ENCODE data around the gene GOLGA1.
"Not testable (repeated sequence)": the region's sequence is repeated elsewhere in the genome, so short reads cannot be mapped to it uniquely, and the experiment has no call there.

The GOLGA1 gene

GRCh38 chr9:124939944-124940343 lies 939 bp downstream of the GOLGA1 start:
- DNase-seq: no peak

- DNase-seq: no peak
Observed at GRCh38 chr9:124934290-124934689, 6.6 kb downstream of the GOLGA1 start.

DNA sequence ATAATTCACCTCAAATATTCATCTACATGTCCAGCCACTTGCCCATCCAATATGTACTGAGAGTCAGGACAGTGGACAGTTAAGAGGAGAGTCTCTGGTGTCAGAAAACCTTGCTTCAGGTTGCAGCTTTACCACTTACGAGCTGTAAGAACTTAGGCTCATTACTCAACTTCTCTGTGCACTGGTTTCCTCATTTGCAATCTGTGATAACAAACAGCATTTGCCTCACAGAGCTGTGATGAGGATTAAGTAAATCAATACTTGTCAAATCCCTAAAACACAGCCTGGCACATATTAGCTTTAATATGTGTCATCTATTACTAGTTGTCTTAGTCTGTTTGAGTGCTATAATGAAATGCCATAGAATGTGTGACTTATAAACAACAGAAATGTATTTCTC lies 8.6 kb downstream of the GOLGA1 start:
- no peak for DNase-seq

DNA sequence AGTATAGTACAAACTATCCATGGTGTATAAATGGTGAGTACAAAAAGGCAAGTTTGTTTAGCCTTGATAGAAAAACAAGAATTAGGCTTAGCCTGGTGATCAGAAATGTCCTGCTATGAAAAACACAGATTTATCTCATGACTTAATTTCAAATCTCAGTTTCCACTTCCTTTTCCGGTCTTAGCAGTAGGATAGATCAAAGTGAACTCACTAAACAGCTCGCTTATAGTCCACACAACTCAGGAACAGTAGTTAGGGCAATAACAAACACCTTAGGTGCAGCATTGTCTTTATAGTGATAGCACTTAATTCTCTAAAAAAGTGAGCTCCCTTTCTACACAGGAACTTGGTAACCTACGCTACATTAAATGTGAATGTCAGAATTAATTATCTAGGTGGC lies 11.4 kb downstream of the GOLGA1 start:
- DNase-seq: no peak

DNA sequence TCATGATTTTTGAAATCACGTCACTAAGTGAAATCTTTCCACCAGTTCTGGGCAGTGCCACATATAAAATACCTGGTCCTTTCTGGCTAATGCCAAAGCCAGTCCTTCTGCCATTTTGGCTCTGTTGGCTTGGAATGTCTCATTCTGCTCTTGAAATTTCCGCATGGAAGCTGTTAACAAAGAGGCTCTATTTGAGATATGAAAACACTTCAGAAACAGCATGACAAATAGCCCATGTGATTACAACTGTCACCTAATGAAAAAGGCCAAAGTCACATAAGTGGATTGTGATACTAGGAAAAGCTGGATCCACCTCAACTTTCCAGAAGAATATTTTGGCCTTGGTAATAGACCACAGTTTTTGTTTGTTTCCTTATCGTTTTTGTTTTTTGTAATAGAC lies 12.8 kb downstream of the GOLGA1 start:
- DNase-seq: no peak

DNA sequence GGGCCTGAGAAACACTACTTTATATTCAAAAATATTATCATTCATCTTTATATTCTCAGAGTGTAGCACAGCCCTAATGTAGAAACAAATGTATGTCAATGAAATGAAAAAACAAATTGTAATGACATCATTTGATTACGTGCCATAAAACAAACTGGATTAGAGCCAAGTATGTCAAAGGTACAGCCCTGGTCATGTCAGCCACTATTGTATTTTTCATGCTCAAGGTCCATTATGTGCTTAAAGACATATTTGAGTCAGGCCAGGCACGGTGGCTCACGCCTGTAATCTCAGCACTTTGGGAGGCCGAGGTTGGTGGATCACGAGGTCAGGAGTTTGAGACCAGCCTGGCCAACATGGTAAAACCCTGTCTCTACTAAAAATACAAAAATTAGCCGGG lies 20.5 kb downstream of the GOLGA1 start:
- not testable (repeated sequence) for DNase-seq

DNA sequence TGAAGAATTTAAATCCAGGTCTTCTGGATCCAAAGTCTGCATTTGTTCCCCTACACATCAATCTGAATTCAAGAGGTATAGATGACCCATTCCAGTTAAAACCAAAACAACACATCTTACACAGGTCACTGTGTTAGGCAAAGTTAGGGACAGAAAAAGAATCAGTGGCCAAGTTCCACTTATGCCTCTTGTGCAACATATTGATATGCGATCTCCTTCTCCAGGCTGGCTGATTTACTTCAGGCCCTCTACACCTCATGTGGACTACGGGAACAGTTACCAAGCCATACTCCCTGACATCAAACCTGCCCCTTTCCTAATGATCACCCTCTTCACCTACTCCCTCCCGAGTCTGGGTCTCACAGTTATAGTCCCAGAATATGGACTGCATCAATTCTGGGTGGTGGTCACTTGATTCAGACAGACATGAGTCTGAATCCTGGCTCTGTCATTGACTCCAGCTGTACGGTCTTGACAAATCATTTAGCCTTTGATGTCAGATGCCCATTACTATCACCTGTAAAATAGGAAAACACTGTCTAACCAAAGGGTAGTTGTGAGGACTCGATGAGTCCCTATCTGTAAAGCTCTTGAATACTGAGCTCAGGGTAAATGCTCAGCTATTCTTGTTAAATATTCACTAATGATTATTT lies 26.0 kb downstream of the GOLGA1 start:
- no peak for DNase-seq

GRCh38 chr9:124913378-124913777 lies 27.5 kb downstream of the GOLGA1 start:
- DNase-seq: no peak

GRCh38 chr9:124911766-124912165 lies 29.1 kb downstream of the GOLGA1 start:
- DNase-seq: no peak

- DNase-seq: no peak
Observed at GRCh38 chr9:124908098-124908497, 32.8 kb downstream of the GOLGA1 start.

- DNase-seq: no peak
Observed at GRCh38 chr9:124906966-124907365, 33.9 kb downstream of the GOLGA1 start.

- no peak for DNase-seq
Observed at GRCh38 chr9:124899845-124900244, 41.0 kb downstream of the GOLGA1 start.

DNA sequence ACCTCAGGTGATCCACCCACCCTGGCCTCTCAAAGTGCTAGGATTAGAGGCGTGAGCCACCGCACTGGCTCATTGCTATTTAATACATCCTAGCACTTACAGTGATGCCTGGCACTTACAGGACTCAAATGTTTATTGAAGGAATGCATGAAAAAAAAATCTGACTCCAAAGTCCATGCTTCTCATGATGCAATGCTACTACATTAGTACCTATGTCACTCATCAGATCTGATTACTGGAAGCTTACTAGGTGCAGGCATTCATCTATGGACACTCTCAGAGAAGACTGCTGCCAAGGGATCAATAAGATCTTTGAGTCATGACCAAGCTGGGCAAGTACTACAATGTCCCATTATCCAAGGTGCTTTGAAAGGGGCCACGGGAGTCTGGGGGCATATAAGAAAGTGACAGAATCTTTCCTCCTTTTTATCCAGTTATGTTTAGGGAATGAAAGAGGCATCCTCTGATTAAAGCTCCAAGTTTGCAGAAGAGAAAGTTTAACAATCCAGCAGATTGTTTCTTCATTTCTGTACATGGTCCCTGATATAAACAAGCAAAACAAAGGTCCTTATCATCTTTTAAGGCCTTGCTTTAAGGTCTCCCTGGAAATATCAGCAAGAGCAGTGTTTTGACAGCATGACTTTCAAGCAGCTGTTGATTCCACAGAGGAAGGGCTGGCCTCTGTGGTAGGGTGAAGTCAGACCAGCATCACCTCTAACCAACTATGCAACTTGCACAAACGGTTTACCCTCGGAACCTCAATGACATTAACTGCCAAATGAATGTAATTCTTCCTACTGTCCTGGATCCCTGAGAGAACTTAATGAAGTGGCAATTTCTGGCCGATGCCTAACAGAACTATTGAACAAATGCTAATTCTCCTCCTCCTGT lies 43.1 kb downstream of the GOLGA1 start:
- no peak for DNase-seq

- DNase-seq: peak; percentile 18
Observed at GRCh38 chr9:124894741-124895170, 46.1 kb downstream of the GOLGA1 start.

DNA sequence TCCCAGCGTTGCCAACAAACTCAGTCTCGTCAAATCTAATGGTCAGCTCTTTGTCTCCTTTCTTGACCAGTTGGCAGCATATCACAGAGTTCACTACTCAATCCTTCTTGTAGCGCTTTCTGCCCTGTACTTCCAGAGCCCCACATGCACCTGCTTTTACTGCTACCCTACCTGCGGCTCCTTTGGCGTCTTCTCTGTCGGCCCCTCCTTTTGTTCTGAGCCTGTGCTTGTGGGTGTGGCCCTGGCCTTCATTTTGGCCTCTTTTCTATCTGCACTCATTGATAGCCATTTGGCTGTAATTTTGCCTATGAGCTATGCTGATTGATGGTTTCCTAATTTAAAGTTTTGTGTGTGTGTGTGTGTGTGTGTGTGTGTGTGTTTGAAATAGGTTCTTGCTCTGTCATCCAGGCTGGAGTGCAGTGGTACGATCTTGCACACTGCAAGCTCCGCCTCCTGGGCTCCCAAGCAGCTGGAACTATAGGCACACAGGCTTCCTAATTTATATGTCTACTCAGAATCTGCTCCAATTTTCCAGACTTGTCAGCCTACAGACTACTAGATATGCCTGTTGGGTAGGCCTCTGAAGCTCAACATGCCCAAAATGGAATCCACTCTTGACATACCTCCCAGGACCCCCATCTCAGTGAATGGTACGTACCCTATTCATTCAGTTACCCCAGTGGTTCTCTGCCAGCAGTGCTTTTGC lies 46.7 kb downstream of the GOLGA1 start:
- DNase-seq: no peak

GRCh38 chr9:124890179-124890578 lies 50.7 kb downstream of the GOLGA1 start:
- DNase-seq: no peak

DNA sequence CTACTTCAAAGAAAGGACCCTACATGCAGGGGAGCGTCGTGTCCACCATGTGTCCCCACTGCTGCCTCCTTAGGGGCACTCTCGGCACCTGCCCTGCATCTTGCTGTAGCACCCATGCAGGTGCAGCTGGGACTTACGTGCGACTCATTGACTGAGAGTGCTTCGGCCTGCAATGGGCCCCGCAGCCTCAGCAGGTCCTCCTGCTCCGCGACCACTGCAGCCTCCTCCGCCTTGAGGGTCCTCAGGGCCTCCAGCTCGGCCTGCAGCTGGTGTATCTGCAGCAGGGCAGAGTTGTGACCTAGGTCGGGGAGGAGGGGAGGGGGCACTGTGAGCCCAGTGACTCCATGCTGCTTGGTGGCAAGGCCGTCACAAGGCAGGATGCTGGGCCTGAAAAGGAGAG lies 51.9 kb downstream of the GOLGA1 start:
- no peak for DNase-seq

- DNase-seq: no peak
Observed at GRCh38 chr9:124887832-124888231, 53.1 kb downstream of the GOLGA1 start.

GRCh38 chr9:124886866-124887492 lies 53.9 kb downstream of the GOLGA1 start:
- no peak for DNase-seq

GRCh38 chr9:124886461-124886860 lies 54.4 kb downstream of the GOLGA1 start:
- no peak for DNase-seq

DNA sequence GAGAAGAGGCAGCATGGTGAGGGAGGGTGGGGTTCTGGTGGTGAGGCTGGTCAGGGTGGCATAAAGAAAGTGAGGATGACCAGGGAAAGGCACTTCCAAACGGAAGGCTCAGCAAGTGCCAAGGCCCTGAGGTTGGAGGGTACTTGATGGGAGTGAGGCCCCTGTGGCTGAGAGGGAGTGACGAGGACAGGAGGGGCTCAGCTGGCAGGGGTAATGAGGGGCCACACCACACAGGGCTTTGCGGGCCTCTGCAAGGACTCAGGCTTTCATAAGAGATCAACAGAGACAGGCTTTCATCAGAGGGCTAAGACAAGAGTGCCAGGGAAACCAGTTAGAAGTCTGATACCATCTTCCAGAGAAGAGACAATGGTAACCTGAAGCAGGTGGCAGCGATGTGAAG lies 55.3 kb downstream of the GOLGA1 start:
- no peak for DNase-seq

DNA sequence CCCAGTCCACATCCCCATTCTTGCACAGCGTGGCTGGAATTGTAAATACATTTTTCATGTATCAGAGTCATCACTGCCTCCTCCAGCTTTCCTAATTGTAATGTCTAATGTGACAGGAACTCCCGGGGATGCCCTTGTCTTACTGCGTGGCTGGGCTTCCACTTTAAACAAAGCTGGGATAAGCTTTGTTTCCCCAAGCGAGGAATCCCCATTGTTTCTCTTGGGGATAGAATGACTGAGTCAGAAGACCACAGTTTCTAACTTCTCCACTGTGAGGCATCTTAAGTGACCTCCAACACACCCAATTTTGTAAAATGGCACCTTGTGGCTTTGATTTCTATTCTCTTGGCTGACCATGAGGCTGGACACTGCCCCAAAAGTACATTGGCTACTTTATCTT lies 56.5 kb downstream of the GOLGA1 start:
- no peak for DNase-seq

DNA sequence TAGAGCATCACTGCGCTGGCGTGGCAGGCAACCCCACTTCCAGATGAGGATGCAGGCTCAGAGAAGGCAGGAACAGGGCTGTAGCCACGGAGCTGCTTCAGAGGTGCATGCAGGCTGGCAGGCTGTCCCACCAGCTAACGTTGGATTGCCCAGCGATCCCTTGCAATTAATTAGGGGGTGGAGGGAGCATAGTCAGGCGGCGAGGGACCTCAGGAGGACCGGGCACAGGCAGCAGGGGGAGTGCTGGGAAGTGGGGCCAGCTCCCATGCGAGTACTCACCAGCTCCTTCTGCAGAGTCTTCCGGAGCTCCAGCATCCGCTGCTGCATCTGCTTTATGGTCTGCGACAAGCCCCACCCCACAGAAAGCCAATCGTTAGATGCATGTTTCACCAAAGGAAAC lies 58.7 kb downstream of the GOLGA1 start:
- DNase-seq: no peak
